Mammary epithelial cell (primary cell): ENCODE data around the gene BRD8.

Experiments used
- EZH2 ChIP-seq: IDR thresholded peaks from 2 replicates; pipeline ENCODE4 v1.6.1; 2012; ENCODE audit warnings: low read length, inconsistent platforms, borderline replicate concordance
- TF ChIP-seq, protein P1 (sequence below), 2 donors: IDR thresholded peaks in 1 of 2; conservative IDR thresholded peaks in 1 of 2; 2 replicates each; pipeline ENCODE4 v1.5.1; 2011 to 2012; ENCODE audit warnings: inconsistent platforms in 2 of 2, low read length in 2 of 2, mild to moderate bottlenecking in 2 of 2, control low read depth in 1 of 2, low read depth in 1 of 2; ENCODE audit not compliant: insufficient read depth in 1 of 2; ENCODE audit errors: extremely low read depth in 1 of 2

- TF ChIP-seq, protein P1, sequence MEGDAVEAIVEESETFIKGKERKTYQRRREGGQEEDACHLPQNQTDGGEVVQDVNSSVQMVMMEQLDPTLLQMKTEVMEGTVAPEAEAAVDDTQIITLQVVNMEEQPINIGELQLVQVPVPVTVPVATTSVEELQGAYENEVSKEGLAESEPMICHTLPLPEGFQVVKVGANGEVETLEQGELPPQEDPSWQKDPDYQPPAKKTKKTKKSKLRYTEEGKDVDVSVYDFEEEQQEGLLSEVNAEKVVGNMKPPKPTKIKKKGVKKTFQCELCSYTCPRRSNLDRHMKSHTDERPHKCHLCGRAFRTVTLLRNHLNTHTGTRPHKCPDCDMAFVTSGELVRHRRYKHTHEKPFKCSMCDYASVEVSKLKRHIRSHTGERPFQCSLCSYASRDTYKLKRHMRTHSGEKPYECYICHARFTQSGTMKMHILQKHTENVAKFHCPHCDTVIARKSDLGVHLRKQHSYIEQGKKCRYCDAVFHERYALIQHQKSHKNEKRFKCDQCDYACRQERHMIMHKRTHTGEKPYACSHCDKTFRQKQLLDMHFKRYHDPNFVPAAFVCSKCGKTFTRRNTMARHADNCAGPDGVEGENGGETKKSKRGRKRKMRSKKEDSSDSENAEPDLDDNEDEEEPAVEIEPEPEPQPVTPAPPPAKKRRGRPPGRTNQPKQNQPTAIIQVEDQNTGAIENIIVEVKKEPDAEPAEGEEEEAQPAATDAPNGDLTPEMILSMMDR (conservative IDR thresholded peaks at IDR 0.05 in 1 of 2, IDR thresholded peaks at IDR 0.05 in 1 of 2; ENCODE audit: extremely low read depth in 1 of 2, insufficient read depth in 1 of 2, low read depth in 1 of 2, low read length in 2 of 2), result no peak
- TF ChIP-seq EZH2, result no peak
These were observed 63.2 kb downstream of the BRD8 start for GRCh38 chr5:138115254-138115653.
